ENCODE measurements around the gene DLG2. TPM values are rescaled to one million over a fixed set of nuclear protein-coding genes. Genes with fewer than 3 reads are reported as not detected.

The DLG2 gene
- total and polyA plus RNA-seq, 2 donors (not counting 3 experiments of a cell fraction or from before 2014, with no cell fraction given): 0.15 to 1.1 TPM

DNA sequence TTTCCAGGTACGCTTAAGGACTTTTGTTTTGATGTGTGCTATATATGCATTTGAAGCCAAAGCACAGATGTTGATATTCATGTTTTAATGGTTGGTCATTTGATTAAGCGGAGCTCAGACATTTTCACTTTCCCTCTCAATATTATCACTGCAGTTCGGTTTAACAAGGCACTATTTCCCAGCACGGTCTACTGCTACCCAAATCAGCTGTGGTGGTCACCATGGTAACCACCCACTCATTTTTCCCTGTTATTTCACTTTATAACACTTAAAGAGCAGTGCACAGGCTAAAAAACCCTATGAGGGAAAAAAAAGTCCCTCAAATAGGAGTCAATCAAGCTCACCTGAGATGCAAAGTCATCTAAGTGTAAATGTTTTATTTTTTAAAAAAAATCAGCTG, 1901.4 kb downstream of the DLG2 start:
- no peak overlapping the region for H3K4me2 ChIP-seq (ENCODE audit: insufficient read depth, low read length)
- DNase-seq (ENCODE audit: low read depth, low spot score) (no peak), FAIRE-seq (no peak)
- ChIA-PET CTCF (interaction anchor here (1.0 to 3.8 kb wide), 3 partner anchors 9 to 950 kb away, joined by 4 to 60 read pairs (median 7); no protein-coding TSS in a partner anchor), POLR2A (no interaction called here)
- intact Hi-C loops (cut with micrococcal nuclease): loop anchor here (2.0 kb wide), 2 partner anchors 205 to 819 kb away; no protein-coding TSS in a partner anchor
- H3K4me1 ChIP-seq (ENCODE audit: control insufficient read depth, extremely low read depth, insufficient read depth, low read length): no peaks in the 10 kb centered on the region
- H3K9ac ChIP-seq (replicated peaks; ENCODE audit: extremely low read depth, insufficient read depth, low read length): no peak overlapping the region
- H3K27ac ChIP-seq (ENCODE audit: insufficient read depth, low read depth, low read length): no peak overlapping the region
- peaks cover 12 to 17% of the 10 kb centered on the region in 2 experiments for H3K27me3 ChIP-seq (ENCODE audit: control insufficient read depth in 2 of 2, insufficient read depth in 2 of 2, low read length in 2 of 2)
- no peak for TF ChIP-seq JUN (IDR thresholded peaks at IDR 0.05; ENCODE audit: borderline replicate concordance, insufficient read depth, insufficient read length, low read depth)
- TF ChIP-seq POLR2A (IDR thresholded peaks at IDR 0.05; ENCODE audit: low read depth, low read length): no peak
- TF ChIP-seq EZH2 (IDR thresholded peaks at IDR 0.05; ENCODE audit: borderline replicate concordance, low read depth, low read length, severe bottlenecking): no peak
- no peak for TF ChIP-seq FOS (IDR thresholded peaks at IDR 0.05; ENCODE audit: borderline replicate concordance, insufficient read depth, low read length)
- no peak for TF ChIP-seq GATA2 (IDR thresholded peaks at IDR 0.05; ENCODE audit: insufficient read depth, insufficient read length, low read depth, low read length)
- TF ChIP-seq POLR2AphosphoS5 (IDR thresholded peaks at IDR 0.05; ENCODE audit: insufficient read depth, low read depth, low read length): no peak
- TF ChIP-seq, protein P1, sequence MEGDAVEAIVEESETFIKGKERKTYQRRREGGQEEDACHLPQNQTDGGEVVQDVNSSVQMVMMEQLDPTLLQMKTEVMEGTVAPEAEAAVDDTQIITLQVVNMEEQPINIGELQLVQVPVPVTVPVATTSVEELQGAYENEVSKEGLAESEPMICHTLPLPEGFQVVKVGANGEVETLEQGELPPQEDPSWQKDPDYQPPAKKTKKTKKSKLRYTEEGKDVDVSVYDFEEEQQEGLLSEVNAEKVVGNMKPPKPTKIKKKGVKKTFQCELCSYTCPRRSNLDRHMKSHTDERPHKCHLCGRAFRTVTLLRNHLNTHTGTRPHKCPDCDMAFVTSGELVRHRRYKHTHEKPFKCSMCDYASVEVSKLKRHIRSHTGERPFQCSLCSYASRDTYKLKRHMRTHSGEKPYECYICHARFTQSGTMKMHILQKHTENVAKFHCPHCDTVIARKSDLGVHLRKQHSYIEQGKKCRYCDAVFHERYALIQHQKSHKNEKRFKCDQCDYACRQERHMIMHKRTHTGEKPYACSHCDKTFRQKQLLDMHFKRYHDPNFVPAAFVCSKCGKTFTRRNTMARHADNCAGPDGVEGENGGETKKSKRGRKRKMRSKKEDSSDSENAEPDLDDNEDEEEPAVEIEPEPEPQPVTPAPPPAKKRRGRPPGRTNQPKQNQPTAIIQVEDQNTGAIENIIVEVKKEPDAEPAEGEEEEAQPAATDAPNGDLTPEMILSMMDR (IDR thresholded peaks at IDR 0.05; ENCODE audit: extremely low read depth in 1 of 2, insufficient read depth in 1 of 2, low read depth in 1 of 2, low read length in 2 of 2): no peak
- no peak for TF ChIP-seq MYC (IDR thresholded peaks at IDR 0.05; ENCODE audit: low read depth, low read length)
- TF ChIP-seq, protein P2, sequence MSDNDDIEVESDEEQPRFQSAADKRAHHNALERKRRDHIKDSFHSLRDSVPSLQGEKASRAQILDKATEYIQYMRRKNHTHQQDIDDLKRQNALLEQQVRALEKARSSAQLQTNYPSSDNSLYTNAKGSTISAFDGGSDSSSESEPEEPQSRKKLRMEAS (IDR thresholded peaks at IDR 0.05; ENCODE audit: insufficient read depth, insufficient read length): no peak
- no peaks in the 10 kb centered on the region for H3K79me2 ChIP-seq (ENCODE audit: control insufficient read depth, insufficient read depth, low read length)
- dilution Hi-C loops (cut with MboI; ENCODE audit: extremely low pct_ligation_motif_present, low sequenced_read_pairs): no loop called here
- H3K4me3 ChIP-seq (replicated peaks in 1 of 3; ENCODE audit: insufficient read depth in 1 of 3, low read depth in 1 of 3, low read length in 3 of 3): no peak overlapping the region
- H3K9me1 ChIP-seq (replicated peaks; ENCODE audit: control insufficient read depth, extremely low read depth, insufficient read depth, low read length): no peaks in the 10 kb centered on the region
- no peak overlapping the region for H2AFZ ChIP-seq (ENCODE audit: low read depth, low read length)
- no TSS peak for BruUV-seq (replicated peaks)
- H3K36me3 ChIP-seq (ENCODE audit: control insufficient read depth in 2 of 2, extremely low read depth in 1 of 2, insufficient read depth in 2 of 2, low read length in 2 of 2): no peaks in the 10 kb centered on the region
- H4K20me1 ChIP-seq (replicated peaks; ENCODE audit: control insufficient read depth, extremely low read depth, insufficient read depth, low read length): no peaks in the 10 kb centered on the region
- no peaks in the 10 kb centered on the region for H3K9me3 ChIP-seq (replicated peaks; ENCODE audit: control insufficient read depth, insufficient read depth, low read length)
